HepG2 (cell line): ENCODE data around the gene SEPTIN2. TPM values are rescaled to one million over a fixed set of nuclear protein-coding genes. Genes with fewer than 3 reads are reported as not detected.

Experiments used
- CAMTA2 ChIP-seq: sonication (generic); formaldehyde crosslinking; IDR thresholded peaks from 2 replicates; pipeline ENCODE4 v1.4.0; 2020; ENCODE audit warnings: mild to moderate bottlenecking, missing genetic modification reagents, borderline replicate concordance
- CBFB ChIP-seq: sonication (generic); formaldehyde crosslinking; IDR thresholded peaks from 2 replicates; pipeline ENCODE4 v1.4.0; 2020; ENCODE audit warnings: missing genetic modification reagents
- FOXO1 ChIP-seq: sonication (generic); formaldehyde crosslinking; IDR thresholded peaks from 2 replicates; pipeline ENCODE4 v1.4.0; 2020; ENCODE audit warnings: missing genetic modification reagents
- HNRNPK ChIP-seq: fragments of 200-400 bp; formaldehyde crosslinking; IDR thresholded peaks from 2 replicates; pipeline ENCODE4 v1.6.1; 2018; ENCODE audit warnings: low read length, low read depth, moderate library complexity, mild to moderate bottlenecking; ENCODE audit not compliant: poor library complexity, severe bottlenecking
- KDM5B ChIP-seq: sonication (generic); formaldehyde crosslinking; IDR thresholded peaks from 2 replicates; pipeline ENCODE4 v1.4.0; 2020; ENCODE audit warnings: missing genetic modification reagents, mild to moderate bottlenecking, borderline replicate concordance
- MED1 ChIP-seq: sonication (generic); formaldehyde crosslinking; IDR thresholded peaks from 2 replicates; pipeline ENCODE4 v1.4.0; 2020; ENCODE audit warnings: missing genetic modification reagents
- PAF1 ChIP-seq: IDR thresholded peaks from 2 replicates; pipeline ENCODE4 v1.6.1; 2016; ENCODE audit warnings: missing genetic modification reagents, missing compliant biosample characterization
- SSRP1 ChIP-seq: IDR thresholded peaks from 2 replicates; pipeline ENCODE4 v1.6.1; 2016; ENCODE audit warnings: control low read depth
- THYN1 ChIP-seq: sonication (generic); formaldehyde crosslinking; IDR thresholded peaks from 2 replicates; pipeline ENCODE4 v1.8.1; 2023; ENCODE audit warnings: low read depth, mild to moderate bottlenecking, moderate library complexity, missing genetic modification reagents, borderline replicate concordance
- ZBTB1 ChIP-seq: sonication (generic); formaldehyde crosslinking; IDR thresholded peaks from 2 replicates; pipeline ENCODE4 v1.4.0; 2020; ENCODE audit warnings: missing genetic modification reagents, borderline replicate concordance
- ZMAT3 ChIP-seq: sonication (generic); formaldehyde crosslinking; conservative IDR thresholded peaks from 2 replicates; pipeline ENCODE4 v1.7.0; 2021; ENCODE audit warnings: missing genetic modification reagents
- ZNF44 ChIP-seq: sonication (generic); formaldehyde crosslinking; IDR thresholded peaks from 2 replicates; pipeline ENCODE4 v1.5.1; 2020; ENCODE audit warnings: mild to moderate bottlenecking, missing genetic modification reagents
- ZNF468 ChIP-seq: sonication (generic); formaldehyde crosslinking; IDR thresholded peaks from 2 replicates; pipeline ENCODE4 v1.8.0; 2022; ENCODE audit warnings: mild to moderate bottlenecking, moderate library complexity, missing genetic modification reagents
- ZNF749 ChIP-seq: sonication (generic); formaldehyde crosslinking; IDR thresholded peaks from 2 replicates; pipeline ENCODE4 v1.8.0; 2022; ENCODE audit warnings: mild to moderate bottlenecking, missing genetic modification reagents, moderate library complexity, borderline replicate concordance
- polyA plus RNA-seq, 8 experiments: library from polyadenylated mRNA; depleted of rRNA in 3 of 8; stranded (reverse) in 7 of 8; unstranded in 1 of 8; fragments of >200 nt; fragmentation: Illumina TruSeq in 4 of 8; extraction: Trizol in 4 of 8; gene quantifications; 2 replicates each; pipeline versions ENCODE4 v1.2.1 to v1.2.3, GENCODE V29; 2011 to 2016; ENCODE audit warnings: low read depth in 4 of 8, missing spikeins in 1 of 8, mixed read lengths in 1 of 8; ENCODE audit not compliant: insufficient read depth in 1 of 8
- total RNA-seq, 5 experiments: library from RNA; depleted of rRNA; stranded (reverse); fragments of >200 nt; fragmentation: Illumina TruSeq; extraction: Trizol; gene quantifications; 2 replicates each; pipeline ENCODE4 v1.2.3, GENCODE V29; 2016; ENCODE audit warnings: low read depth in 1 of 5
- TF ChIP-seq, protein P1 (sequence below): sonication (generic); formaldehyde crosslinking; IDR thresholded peaks from 2 replicates; pipeline ENCODE4 v1.4.0; 2020; ENCODE audit warnings: missing genetic modification reagents
- TF ChIP-seq, protein P2 (sequence below): IDR thresholded peaks from 2 replicates; pipeline ENCODE4 v1.6.1; 2016; ENCODE audit warnings: low read depth, borderline replicate concordance
- TF ChIP-seq, protein P3 (sequence below): sonication (generic); formaldehyde crosslinking; IDR thresholded peaks from 2 replicates; pipeline ENCODE4 v1.8.0; 2022; ENCODE audit warnings: low read depth, missing genetic modification reagents
- TF ChIP-seq, protein P4 (sequence below): IDR thresholded peaks from 2 replicates; pipeline ENCODE4 v1.6.1; 2016; ENCODE audit warnings: missing genetic modification reagents, missing compliant biosample characterization
- TF ChIP-seq, protein P5 (sequence below): sonication (generic); formaldehyde crosslinking; IDR thresholded peaks from 2 replicates; pipeline ENCODE4 v1.4.0; 2020; ENCODE audit warnings: mild to moderate bottlenecking, low read depth, missing genetic modification reagents
- TF ChIP-seq, protein P6 (sequence below): IDR thresholded peaks from 2 replicates; pipeline ENCODE4 v1.6.1; 2016; ENCODE audit warnings: missing compliant biosample characterization, missing genetic modification reagents, borderline replicate concordance

Gene SEPTIN2
- total and polyA plus RNA-seq, 2 of the 13 experiments (the other 11 are each of a cell fraction or from before 2014, with no cell fraction given): 493 to 733 TPM

DNA sequence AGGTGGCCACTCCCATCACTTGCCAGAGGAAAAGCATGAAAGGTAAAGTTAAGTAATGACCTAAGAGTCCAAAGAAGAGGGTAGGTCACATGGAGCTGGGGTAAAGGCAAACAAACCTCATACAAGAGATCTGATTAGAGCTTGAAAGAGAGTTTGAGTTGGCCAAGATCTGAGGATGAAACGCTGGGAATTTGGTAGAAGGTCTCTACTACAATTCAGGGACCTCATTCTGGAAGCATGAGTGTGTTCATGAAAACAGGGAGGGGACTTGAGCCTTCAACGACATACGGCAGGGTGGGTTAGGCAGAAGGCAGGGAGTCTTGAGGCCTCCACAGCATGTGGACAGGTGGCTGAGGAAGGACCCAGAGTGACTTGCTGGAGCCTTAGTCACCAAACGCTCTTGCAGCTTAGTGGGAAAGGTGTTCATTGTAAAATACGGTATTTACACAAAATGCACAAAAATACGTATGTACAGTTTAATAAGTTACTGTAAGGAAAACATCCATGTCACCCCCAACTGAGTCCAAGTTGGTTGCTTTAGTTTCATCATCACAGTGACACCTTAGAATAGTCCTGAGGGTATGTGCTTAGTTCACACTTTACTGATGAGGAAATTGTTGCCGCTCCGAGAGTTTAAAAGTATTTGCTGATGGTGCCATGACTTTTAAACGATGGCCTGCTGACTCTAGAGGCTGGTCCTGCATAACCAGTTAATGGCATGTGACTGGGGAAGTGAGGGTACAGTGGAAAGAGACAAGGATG lies 35.3 kb downstream of the SEPTIN2 start (continued):
- peak; percentile 97 for TF ChIP-seq SSRP1 (CRISPR knock-in tag)
- TF ChIP-seq ZNF44 (CRISPR knock-in tag): no peak
- TF ChIP-seq KDM5B (CRISPR knock-in tag): no peak
- TF ChIP-seq HNRNPK: no peak
- TF ChIP-seq, protein P1, sequence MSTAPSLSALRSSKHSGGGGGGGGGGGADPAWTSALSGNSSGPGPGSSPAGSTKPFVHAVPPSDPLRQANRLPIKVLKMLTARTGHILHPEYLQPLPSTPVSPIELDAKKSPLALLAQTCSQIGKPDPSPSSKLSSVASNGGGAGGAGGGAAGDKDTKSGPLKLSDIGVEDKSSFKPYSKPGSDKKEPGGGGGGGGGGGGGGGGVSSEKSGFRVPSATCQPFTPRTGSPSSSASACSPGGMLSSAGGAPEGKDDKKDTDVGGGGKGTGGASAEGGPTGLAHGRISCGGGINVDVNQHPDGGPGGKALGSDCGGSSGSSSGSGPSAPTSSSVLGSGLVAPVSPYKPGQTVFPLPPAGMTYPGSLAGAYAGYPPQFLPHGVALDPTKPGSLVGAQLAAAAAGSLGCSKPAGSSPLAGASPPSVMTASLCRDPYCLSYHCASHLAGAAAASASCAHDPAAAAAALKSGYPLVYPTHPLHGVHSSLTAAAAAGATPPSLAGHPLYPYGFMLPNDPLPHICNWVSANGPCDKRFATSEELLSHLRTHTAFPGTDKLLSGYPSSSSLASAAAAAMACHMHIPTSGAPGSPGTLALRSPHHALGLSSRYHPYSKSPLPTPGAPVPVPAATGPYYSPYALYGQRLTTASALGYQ (CRISPR knock-in tag): no peak
- TF ChIP-seq, protein P2, sequence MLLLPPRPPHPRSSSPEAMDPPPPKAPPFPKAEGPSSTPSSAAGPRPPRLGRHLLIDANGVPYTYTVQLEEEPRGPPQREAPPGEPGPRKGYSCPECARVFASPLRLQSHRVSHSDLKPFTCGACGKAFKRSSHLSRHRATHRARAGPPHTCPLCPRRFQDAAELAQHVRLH (CRISPR knock-in tag): peak; percentile 13; the same call in 1 of the 2 replicates
- TF ChIP-seq, protein P3, sequence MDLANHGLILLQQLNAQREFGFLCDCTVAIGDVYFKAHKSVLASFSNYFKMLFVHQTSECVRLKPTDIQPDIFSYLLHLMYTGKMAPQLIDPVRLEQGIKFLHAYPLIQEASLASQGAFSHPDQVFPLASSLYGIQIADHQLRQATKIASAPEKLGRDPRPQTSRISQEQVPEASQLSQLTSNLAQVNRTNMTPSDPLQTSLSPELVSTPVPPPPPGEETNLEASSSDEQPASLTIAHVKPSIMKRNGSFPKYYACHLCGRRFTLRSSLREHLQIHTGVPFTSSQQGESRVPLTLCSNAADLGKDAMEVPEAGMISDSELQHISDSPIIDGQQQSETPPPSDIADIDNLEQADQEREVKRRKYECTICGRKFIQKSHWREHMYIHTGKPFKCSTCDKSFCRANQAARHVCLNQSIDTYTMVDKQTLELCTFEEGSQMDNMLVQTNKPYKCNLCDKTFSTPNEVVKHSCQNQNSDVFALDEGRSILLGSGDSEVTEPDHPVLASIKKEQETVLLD (CRISPR knock-in tag): no peak
- TF ChIP-seq ZNF468: no peak
- TF ChIP-seq PAF1 (CRISPR knock-in tag): no peak
- TF ChIP-seq THYN1 (CRISPR knock-in tag): no peak
- TF ChIP-seq CBFB (CRISPR knock-in tag): no peak; the same call in 1 of the 2 replicates
- TF ChIP-seq ZNF749 (CRISPR knock-in tag): no peak
- TF ChIP-seq, protein P4, sequence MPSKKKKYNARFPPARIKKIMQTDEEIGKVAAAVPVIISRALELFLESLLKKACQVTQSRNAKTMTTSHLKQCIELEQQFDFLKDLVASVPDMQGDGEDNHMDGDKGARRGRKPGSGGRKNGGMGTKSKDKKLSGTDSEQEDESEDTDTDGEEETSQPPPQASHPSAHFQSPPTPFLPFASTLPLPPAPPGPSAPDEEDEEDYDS: 0 out of 2 replicates have a peak, but pooled peaks have one; percentile 26
- TF ChIP-seq, protein P5, sequence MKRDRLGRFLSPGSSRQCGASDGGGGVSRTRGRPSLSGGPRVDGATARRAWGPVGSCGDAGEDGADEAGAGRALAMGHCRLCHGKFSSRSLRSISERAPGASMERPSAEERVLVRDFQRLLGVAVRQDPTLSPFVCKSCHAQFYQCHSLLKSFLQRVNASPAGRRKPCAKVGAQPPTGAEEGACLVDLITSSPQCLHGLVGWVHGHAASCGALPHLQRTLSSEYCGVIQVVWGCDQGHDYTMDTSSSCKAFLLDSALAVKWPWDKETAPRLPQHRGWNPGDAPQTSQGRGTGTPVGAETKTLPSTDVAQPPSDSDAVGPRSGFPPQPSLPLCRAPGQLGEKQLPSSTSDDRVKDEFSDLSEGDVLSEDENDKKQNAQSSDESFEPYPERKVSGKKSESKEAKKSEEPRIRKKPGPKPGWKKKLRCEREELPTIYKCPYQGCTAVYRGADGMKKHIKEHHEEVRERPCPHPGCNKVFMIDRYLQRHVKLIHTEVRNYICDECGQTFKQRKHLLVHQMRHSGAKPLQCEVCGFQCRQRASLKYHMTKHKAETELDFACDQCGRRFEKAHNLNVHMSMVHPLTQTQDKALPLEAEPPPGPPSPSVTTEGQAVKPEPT (CRISPR knock-in tag): no peak
- TF ChIP-seq ZBTB1 (CRISPR knock-in tag): no peak
- TF ChIP-seq, protein P6, sequence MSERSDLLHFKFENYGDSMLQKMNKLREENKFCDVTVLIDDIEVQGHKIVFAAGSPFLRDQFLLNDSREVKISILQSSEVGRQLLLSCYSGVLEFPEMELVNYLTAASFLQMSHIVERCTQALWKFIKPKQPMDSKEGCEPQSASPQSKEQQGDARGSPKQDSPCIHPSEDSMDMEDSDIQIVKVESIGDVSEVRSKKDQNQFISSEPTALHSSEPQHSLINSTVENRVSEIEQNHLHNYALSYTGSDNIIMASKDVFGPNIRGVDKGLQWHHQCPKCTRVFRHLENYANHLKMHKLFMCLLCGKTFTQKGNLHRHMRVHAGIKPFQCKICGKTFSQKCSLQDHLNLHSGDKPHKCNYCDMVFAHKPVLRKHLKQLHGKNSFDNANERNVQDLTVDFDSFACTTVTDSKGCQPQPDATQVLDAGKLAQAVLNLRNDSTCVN (CRISPR knock-in tag): peak; percentile 73
- TF ChIP-seq CAMTA2 (CRISPR knock-in tag): no peak
- 0 out of 2 replicates have a peak, but pooled peaks have one; percentile 52 for TF ChIP-seq ZMAT3
- TF ChIP-seq MED1 (CRISPR knock-in tag): peak; percentile 41; the same call in 1 of the 2 replicates
- TF ChIP-seq FOXO1: no peak
